HG03045 (cell line): ENCODE data around the gene HOXA9.

ENCODE experiments used
- ATAC-seq: cut with Tn5 transposase; IDR thresholded peaks from one replicate; pipeline ENCODE4 v1.9.1; 2021; ENCODE audit warnings: mild to moderate bottlenecking, moderate library complexity; ENCODE audit not compliant: unreplicated experiment

Gene HOXA9

GRCh38 chr7:27155816-27156507 lies 9.4 kb downstream of the HOXA9 start:
- no peak for ATAC-seq

GRCh38 chr7:27154901-27155815 lies 10.2 kb downstream of the HOXA9 start:
- no peak for ATAC-seq

- ATAC-seq, result no peak
Measured at GRCh38 chr7:27154369-27154768, 11.0 kb downstream of the HOXA9 start.

- ATAC-seq, result no peak
Measured at GRCh38 chr7:27153526-27153925, 11.8 kb downstream of the HOXA9 start.

GRCh38 chr7:27152816-27153442 lies 12.4 kb downstream of the HOXA9 start:
- no peak for ATAC-seq

GRCh38 chr7:27151931-27152815 lies 13.2 kb downstream of the HOXA9 start, which contains the start of gene HOXA3:
HOXA3 (minus strand) TSS chr7:27152583; CDS start chr7:27110640, 41,943 bp downstream.
- no peak for ATAC-seq

- ATAC-seq, result no peak
Measured at GRCh38 chr7:27151341-27151930, 13.9 kb downstream of the HOXA9 start.

GRCh38 chr7:27150568-27151340 lies 14.6 kb downstream of the HOXA9 start:
- ATAC-seq, result peak; percentile 83

- ATAC-seq, result no peak
Measured at GRCh38 chr7:27149842-27150567, 15.3 kb downstream of the HOXA9 start.

GRCh38 chr7:27148756-27149641 lies 16.3 kb downstream of the HOXA9 start:
- ATAC-seq, result no peak

- ATAC-seq, result no peak
Measured at GRCh38 chr7:27148031-27148755, 17.1 kb downstream of the HOXA9 start.

GRCh38 chr7:27147199-27148030 lies 17.9 kb downstream of the HOXA9 start, which contains the start of gene HOXA6:
HOXA6 (minus strand) TSS chr7:27147774; CDS start chr7:27147749, 25 bp downstream.
- no peak for ATAC-seq

GRCh38 chr7:27146491-27147198 lies 18.7 kb downstream of the HOXA9 start:
- no peak for ATAC-seq

- no peak for ATAC-seq
Measured at GRCh38 chr7:27145914-27146412, 19.4 kb downstream of the HOXA9 start.
